HepG2 (cell line): ENCODE data around the gene PLEKHA5. TPM values are rescaled to one million over a fixed set of nuclear protein-coding genes. Genes with fewer than 3 reads are reported as not detected.

Experiments used
- CHCHD3 ChIP-seq: sonication (generic); formaldehyde crosslinking; IDR thresholded peaks from 2 replicates; pipeline ENCODE4 v1.8.0; 2022; ENCODE audit warnings: mild to moderate bottlenecking, missing genetic modification reagents, moderate library complexity
- CREM ChIP-seq, 2 experiments: sonication (generic) in 1 of 2; formaldehyde crosslinking in 1 of 2; IDR thresholded peaks; 2 replicates each; pipeline versions ENCODE4 v1.4.0 to v1.6.1; 2016 to 2020; ENCODE audit warnings: antibody characterized with exemption in 1 of 2, mild to moderate bottlenecking in 1 of 2, missing genetic modification reagents in 1 of 2
- KMT2A ChIP-seq: sonication (generic); formaldehyde crosslinking; IDR thresholded peaks from 2 replicates; pipeline ENCODE4 v1.4.0; 2020; ENCODE audit warnings: missing genetic modification reagents
- NFIB ChIP-seq: sonication (generic); formaldehyde crosslinking; IDR thresholded peaks from 2 replicates; pipeline ENCODE4 v1.9.0; 2021; ENCODE audit warnings: missing genetic modification reagents, mild to moderate bottlenecking, borderline replicate concordance
- YY1 ChIP-seq: IDR thresholded peaks from 2 replicates; pipeline ENCODE4 v1.6.1; 2011; ENCODE audit warnings: low read length, low read depth, moderate library complexity, mild to moderate bottlenecking; ENCODE audit not compliant: insufficient read depth, insufficient replicate concordance
- ZNF136 ChIP-seq: sonication (generic); formaldehyde crosslinking; IDR thresholded peaks from 2 replicates; pipeline ENCODE4 v1.8.1; 2022; ENCODE audit warnings: low read depth, mild to moderate bottlenecking, moderate library complexity, missing genetic modification reagents
- ZNF605 ChIP-seq: sonication (generic); formaldehyde crosslinking; IDR thresholded peaks from 2 replicates; pipeline ENCODE4 v1.8.0; 2022; ENCODE audit warnings: mild to moderate bottlenecking, missing genetic modification reagents
- ZNF607 ChIP-seq: sonication (generic); formaldehyde crosslinking; IDR thresholded peaks from 2 replicates; pipeline ENCODE4 v1.5.1; 2020; ENCODE audit warnings: missing genetic modification reagents, mild to moderate bottlenecking, borderline replicate concordance
- polyA plus RNA-seq, 8 experiments: library from polyadenylated mRNA; depleted of rRNA in 3 of 8; stranded (reverse) in 7 of 8; unstranded in 1 of 8; fragments of >200 nt; fragmentation: Illumina TruSeq in 4 of 8; extraction: Trizol in 4 of 8; gene quantifications; 2 replicates each; pipeline versions ENCODE4 v1.2.1 to v1.2.3, GENCODE V29; 2011 to 2016; ENCODE audit warnings: low read depth in 4 of 8, missing spikeins in 1 of 8, mixed read lengths in 1 of 8; ENCODE audit not compliant: insufficient read depth in 1 of 8
- total RNA-seq, 5 experiments: library from RNA; depleted of rRNA; stranded (reverse); fragments of >200 nt; fragmentation: Illumina TruSeq; extraction: Trizol; gene quantifications; 2 replicates each; pipeline ENCODE4 v1.2.3, GENCODE V29; 2016; ENCODE audit warnings: low read depth in 1 of 5
- TF ChIP-seq, protein P1 (sequence below): sonication (generic); formaldehyde crosslinking; IDR thresholded peaks from 2 replicates; pipeline ENCODE4 v1.4.0; 2020; ENCODE audit warnings: missing genetic modification reagents
- TF ChIP-seq, protein P2 (sequence below): sonication (generic); formaldehyde crosslinking; IDR thresholded peaks from 2 replicates; pipeline ENCODE4 v1.5.0; 2020; ENCODE audit warnings: missing genetic modification reagents

The PLEKHA5 gene
- total and polyA plus RNA-seq, 2 of the 13 experiments (the other 11 are each of a cell fraction or from before 2014, with no cell fraction given), result 4.2 to 15.4 TPM

DNA sequence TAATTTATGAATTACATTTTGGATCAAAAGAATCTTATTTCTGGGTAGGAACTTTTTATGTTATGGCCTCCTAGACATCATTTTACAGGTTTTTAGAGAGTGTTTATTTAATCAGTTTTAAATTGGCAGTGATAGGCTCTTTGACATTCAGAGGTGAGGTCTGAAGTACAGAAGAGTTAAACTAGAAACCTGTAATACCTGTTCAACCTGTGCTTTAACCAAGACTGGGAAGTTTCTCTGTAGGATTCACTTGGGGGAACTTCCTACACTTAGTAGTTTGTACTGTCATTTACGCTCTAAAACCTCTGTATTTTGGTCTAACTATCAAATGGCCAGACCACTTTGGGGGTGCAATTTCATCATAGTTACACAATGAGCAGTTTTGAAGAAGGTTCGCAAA, 35.9 kb downstream of the PLEKHA5 start (continued):
- TF ChIP-seq, protein P1, sequence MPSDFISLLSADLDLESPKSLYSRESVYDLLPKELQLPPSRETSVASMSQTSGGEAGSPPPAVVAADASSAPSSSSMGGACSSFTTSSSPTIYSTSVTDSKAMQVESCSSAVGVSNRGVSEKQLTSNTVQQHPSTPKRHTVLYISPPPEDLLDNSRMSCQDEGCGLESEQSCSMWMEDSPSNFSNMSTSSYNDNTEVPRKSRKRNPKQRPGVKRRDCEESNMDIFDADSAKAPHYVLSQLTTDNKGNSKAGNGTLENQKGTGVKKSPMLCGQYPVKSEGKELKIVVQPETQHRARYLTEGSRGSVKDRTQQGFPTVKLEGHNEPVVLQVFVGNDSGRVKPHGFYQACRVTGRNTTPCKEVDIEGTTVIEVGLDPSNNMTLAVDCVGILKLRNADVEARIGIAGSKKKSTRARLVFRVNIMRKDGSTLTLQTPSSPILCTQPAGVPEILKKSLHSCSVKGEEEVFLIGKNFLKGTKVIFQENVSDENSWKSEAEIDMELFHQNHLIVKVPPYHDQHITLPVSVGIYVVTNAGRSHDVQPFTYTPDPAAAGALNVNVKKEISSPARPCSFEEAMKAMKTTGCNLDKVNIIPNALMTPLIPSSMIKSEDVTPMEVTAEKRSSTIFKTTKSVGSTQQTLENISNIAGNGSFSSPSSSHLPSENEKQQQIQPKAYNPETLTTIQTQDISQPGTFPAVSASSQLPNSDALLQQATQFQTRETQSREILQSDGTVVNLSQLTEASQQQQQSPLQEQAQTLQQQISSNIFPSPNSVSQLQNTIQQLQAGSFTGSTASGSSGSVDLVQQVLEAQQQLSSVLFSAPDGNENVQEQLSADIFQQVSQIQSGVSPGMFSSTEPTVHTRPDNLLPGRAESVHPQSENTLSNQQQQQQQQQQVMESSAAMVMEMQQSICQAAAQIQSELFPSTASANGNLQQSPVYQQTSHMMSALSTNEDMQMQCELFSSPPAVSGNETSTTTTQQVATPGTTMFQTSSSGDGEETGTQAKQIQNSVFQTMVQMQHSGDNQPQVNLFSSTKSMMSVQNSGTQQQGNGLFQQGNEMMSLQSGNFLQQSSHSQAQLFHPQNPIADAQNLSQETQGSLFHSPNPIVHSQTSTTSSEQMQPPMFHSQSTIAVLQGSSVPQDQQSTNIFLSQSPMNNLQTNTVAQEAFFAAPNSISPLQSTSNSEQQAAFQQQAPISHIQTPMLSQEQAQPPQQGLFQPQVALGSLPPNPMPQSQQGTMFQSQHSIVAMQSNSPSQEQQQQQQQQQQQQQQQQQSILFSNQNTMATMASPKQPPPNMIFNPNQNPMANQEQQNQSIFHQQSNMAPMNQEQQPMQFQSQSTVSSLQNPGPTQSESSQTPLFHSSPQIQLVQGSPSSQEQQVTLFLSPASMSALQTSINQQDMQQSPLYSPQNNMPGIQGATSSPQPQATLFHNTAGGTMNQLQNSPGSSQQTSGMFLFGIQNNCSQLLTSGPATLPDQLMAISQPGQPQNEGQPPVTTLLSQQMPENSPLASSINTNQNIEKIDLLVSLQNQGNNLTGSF (CRISPR knock-in tag), result no peak
- TF ChIP-seq ZNF607 (CRISPR knock-in tag) (no peak), KMT2A (no peak), CREM (IDR thresholded peaks at IDR 0.05) (no peak), CREM (CRISPR knock-in tag; IDR thresholded peaks at IDR 0.05) (no peak), NFIB (CRISPR knock-in tag) (no peak), ZNF605 (CRISPR knock-in tag) (no peak), CHCHD3 (CRISPR knock-in tag) (no peak), ZNF136 (CRISPR knock-in tag) (no peak), YY1 (no peak)
- TF ChIP-seq, protein P2, sequence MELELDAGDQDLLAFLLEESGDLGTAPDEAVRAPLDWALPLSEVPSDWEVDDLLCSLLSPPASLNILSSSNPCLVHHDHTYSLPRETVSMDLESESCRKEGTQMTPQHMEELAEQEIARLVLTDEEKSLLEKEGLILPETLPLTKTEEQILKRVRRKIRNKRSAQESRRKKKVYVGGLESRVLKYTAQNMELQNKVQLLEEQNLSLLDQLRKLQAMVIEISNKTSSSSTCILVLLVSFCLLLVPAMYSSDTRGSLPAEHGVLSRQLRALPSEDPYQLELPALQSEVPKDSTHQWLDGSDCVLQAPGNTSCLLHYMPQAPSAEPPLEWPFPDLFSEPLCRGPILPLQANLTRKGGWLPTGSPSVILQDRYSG (CRISPR knock-in tag), result no peak
